HG03039 (cell line): ENCODE data around the gene GAD2.

Source experiments
- ATAC-seq: cut with Tn5 transposase; IDR thresholded peaks from one replicate; pipeline ENCODE4 v1.9.1; 2021; ENCODE audit warnings: mild to moderate bottlenecking, moderate library complexity; ENCODE audit not compliant: unreplicated experiment

GAD2 gene

GRCh38 chr10:26216585-26217395 is at the start of gene GAD2:
Gene GAD2, plus strand, starts transcription at chr10:26216774. Its CDS starts 36 bp downstream, at chr10:26216810.
- no peak for ATAC-seq

DNA sequence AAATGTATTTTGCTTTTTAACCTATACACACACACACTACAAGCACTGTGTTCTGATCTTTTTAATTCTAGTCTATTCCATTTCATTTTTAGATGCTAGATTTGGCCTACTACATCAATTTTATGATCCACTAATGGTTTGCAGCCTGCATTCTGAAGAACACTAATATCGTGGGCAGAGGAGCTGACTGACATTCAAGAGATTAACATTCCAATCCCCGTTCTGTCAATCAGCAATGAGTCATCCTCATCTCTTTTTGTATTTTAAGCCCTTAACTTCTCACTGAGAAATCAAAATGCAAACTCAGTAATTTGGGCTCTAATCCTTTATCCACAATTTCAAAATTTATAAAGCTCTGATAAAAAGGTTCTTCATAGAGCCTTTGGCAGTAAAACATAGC is 47.1 kb upstream of the GAD2 start:
- ATAC-seq: no peak

DNA sequence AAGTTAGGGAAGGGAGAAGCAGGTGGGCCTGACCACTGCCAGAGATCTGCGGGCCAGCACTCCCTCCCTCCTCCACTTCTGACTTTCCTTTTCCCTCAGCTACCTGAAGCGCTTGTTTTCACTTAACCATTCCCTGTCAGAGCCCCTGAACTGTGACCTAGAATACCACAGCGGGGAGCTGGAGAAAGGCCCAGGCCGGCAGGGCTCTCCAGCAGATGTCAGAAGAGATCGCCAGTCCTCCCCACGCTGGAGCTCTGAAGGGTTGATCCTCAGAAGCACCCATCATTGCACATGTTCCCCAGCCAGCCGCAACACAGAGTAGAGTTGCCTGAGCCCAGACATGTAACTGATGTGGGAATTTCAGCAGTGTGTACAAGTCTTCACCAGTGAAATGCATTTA is 44.4 kb upstream of the GAD2 start:
- no peak for ATAC-seq

DNA sequence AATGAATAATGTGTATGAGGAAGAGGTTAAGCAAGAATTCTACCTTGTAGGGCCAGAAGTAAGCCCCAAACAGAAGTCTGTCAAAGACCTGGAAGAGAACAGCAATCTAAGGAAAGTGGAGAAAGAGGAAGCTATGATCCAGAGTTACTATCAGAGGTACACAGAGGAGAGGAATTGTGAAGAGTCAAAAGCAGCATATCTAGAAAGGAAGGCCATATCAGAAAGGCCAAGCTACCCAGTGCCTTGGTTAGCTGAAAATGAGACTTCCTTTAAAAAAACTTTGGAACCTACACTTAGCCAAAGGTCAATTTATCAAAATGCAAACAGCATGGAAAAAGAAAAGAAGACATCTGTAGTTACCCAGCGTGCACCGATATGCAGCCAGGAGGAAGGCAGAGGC is 42.7 kb upstream of the GAD2 start:
- no peak for ATAC-seq

GRCh38 chr10:26177341-26177740 is 39.2 kb upstream of the GAD2 start:
- no peak for ATAC-seq

GRCh38 chr10:26194275-26194674 is 22.3 kb upstream of the GAD2 start:
- ATAC-seq: no peak

- ATAC-seq: no peak
Observed at GRCh38 chr10:26197248-26197647, 19.3 kb upstream of the GAD2 start.

DNA sequence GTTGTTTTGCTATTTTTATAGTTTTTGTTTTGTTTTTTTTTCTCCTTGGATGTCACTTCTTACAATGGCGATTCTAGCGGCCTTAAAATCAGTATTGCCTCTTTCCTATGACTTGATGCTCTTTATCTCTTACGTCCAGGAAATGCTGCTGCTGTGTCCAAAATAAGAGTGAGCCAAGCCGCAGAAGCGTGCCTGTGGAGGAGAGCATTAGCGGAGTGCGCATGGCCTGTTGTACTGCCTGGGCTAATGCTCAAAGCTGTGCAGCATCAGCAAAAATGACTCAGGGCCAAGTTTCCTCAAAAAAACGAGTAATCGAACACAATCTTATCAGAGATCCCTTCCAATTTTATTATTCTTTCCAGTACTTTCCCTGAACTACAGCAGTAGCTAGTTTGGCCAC is 18.5 kb upstream of the GAD2 start:
- ATAC-seq: no peak

DNA sequence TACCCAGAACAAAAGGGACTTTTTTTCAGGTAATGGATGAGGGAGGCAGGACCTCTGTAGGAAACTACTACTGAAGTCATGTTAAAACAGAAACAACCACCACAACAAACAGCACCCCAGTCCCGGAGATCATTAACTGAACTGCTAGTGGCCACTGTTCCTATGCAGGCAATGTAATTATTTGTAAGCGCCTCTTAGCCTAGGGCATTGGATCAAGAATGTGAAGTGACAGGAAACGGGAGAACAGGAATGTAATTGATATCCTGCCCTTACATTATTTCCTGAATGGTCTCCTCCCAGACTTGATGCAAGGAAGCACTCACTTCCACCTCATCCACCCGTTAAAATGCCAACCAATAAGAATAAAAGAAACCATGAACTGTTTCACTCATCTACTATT is 16.7 kb upstream of the GAD2 start:
- no peak for ATAC-seq

- ATAC-seq: no peak
Observed at GRCh38 chr10:26205223-26205622, 11.4 kb upstream of the GAD2 start.

GRCh38 chr10:26211781-26212444 is 4.7 kb upstream of the GAD2 start:
- no peak for ATAC-seq

- ATAC-seq: no peak
Observed at GRCh38 chr10:26212511-26212910, 4.1 kb upstream of the GAD2 start.

DNA sequence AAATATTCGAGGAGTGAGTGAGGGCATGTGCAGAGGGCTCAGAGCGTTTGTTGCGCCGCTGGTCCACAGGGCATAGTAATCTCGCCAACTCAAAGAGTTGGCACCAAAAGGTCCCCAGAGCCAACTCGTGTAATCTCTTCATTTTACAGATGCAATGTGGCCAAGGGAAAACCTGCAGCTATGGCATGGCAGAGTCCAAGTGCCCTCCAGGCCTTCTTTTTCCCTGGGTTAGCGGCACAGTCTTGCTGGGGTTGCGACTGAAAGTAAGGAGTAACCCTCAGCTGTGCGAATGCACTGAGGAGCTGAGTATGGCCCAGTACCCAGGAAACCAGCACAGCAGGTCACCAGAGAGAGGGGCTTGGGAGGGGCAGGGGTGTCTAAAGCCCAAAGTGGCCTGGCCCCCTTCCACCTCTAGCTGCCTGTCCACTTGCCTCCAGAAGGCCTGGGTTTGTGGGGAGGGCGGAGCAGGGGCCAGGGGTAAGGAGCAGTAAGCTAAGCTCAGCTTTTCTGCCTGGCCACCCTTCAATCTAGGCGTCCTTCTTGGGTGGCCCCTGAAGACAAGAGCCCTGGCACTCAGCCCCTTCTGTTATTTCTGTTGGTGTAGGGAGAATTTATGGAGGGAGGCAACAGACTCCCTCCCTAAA is 3.3 kb upstream of the GAD2 start:
- no peak for ATAC-seq

GRCh38 chr10:26214004-26214403 is 2.6 kb upstream of the GAD2 start:
- no peak for ATAC-seq

GRCh38 chr10:26214551-26215395 is 1.8 kb upstream of the GAD2 start:
- ATAC-seq: no peak

- no peak for ATAC-seq
Observed at GRCh38 chr10:26215396-26215934, 1.1 kb upstream of the GAD2 start.

DNA sequence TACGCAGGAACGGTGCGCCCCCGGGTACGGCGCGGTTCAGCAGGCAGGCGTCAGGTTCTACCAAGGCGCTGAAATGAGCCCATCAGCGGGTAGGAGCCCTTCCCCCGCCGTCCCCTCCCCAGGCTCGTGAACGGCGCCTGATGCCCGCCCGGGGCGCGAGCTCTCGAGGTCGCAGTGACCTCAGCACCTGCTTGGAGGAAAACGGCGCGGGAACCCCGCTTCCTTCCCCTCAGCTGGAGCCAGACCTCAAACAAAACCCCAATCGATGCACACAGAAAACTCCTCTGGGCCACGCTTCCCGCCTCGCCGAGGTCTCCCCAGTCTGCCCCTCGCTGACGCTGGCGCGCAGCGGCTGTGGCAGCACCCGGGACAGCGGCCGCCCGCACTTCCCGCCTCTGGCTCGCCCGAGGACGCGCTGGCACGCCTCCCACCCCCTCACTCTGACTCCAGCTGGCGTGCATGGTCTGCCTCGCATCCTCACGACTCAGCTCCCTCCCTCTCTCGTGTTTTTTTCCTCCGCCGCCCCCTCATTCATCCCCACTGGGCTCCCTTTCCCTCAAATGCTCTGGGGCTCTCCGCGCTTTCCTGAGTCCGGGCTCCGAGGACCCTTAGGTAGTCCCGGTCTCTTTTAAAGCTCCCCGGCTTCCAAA is 514 bp upstream of the GAD2 start:
- ATAC-seq: no peak

DNA sequence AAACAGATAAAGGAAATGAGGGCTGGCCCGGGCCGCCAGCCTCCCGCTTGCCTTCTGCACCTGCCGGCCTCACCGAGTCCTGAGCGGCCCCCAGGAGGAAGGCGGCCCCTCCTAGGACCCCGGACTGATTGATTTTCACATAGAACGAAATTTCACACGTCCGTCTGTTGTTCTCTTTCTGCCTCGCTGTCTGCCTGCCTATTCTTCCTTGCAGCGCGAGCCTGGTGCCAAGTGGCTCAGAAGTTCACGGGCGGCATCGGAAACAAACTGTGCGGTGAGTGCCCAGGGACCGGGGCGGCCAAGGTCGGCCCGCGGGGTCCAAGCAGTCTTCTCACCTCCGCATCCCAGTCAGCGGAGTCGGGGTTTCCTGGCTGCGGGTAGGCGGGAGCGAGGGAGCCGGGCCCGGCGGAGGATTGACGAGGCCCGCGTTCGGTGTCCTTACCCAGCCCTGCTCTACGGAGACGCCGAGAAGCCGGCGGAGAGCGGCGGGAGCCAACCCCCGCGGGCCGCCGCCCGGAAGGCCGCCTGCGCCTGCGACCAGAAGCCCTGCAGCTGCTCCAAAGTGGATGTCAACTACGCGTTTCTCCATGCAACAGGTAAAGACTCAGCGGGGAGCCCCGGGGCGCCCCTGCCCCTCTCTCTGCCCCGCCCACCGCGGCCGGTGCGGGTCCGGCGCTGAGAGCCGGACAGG is 967 bp downstream of the GAD2 start:
- ATAC-seq: no peak

DNA sequence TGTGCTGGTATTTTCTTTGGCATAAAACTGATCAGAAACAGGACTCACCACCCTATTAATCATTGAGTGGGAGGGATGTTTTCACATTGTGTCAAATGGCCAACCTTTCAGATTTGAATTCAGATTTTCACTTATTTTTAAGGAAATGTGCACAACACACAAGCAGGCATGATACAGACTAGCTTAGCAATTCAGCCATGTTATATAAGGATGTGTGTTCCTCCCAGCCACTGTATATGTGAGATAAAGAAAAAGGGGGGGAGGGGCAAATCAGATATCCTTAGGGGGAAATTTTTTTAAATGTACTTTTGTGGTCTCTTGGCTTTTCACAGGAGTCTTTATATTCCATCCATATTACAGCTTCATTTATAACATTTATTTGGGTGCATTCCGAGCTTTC is 3.1 kb downstream of the GAD2 start:
- ATAC-seq: no peak

DNA sequence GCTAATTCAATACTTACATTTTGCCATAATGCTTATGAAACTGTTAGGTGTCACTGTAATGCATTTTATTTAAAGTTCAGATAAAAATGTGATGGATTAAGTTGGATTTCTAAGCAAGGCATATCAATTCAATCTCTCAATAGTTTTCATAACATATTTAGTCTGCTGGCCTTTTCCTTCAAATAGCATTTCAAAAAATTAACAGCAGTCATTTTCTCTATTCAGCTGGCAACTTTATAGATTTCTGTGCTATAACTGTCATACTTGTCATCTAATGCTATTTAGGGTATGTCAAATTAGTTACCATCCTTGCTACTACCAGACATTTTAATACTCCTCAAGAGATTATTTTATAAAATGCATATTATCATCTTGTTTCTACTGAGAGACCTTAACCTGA is 4.3 kb downstream of the GAD2 start:
- ATAC-seq: no peak
